A549 (cell line): Measurements from ENCODE around the gene ITGA5. TPM values are rescaled to one million over a fixed set of nuclear protein-coding genes. Genes with fewer than 3 reads are reported as not detected.

Experiments
- ATAC-seq, 2 experiments: fragments of 200-7000 bp in 1 of 2; fragments of >200 bp in 1 of 2; cut with Nextera tagmentation in 1 of 2; cut with Tn5 transposase in 1 of 2; 3 replicates each; pipeline versions ENCODE4 v1.8.0 to v1.9.1; 2018 to 2020; ENCODE audit warnings: mild to moderate bottlenecking in 1 of 2, moderate library complexity in 1 of 2
- CTCF ChIA-PET: fragments of 300-600 bp; sonication (Branson Sonifier 250); formaldehyde crosslinking; extraction: SDS; loops from one replicate; lab custom pipeline; 2021; ENCODE audit warnings: antibody characterized with exemption, inconsistent platforms; lab: Yijun Ruan, JAX
- POLR2A ChIA-PET: fragments of 350-600 bp; formaldehyde crosslinking; extraction: SDS; loops from one replicate; lab custom pipeline; 2021; ENCODE audit warnings: antibody characterized with exemption, inconsistent platforms; lab: Yijun Ruan, JAX
- DNase-seq, 2 experiments: peaks; one replicate each; pipeline versions ENCODE4 v3.0.0 to v3.0.0-alpha.2; 2011 to 2016; ENCODE audit warnings: low read depth in 1 of 2, low spot score in 1 of 2
- FAIRE-seq: peaks from 2 replicates; lab custom pipeline; 2011; peaks lifted over from hg19 to GRCh38; lab: Jason Lieb, UNC
- H3K27ac ChIP-seq, 2 experiments: fragments of >200 bp; sonication (Bioruptor Twin); formaldehyde crosslinking; 3 replicates each; pipeline ENCODE4 v1.5.1; 2016 to 2017
- H3K4me1 ChIP-seq: fragments of >200 bp; sonication (Bioruptor Twin); formaldehyde crosslinking; 3 replicates; pipeline ENCODE4 v1.6.1; 2016
- H3K4me2 ChIP-seq: fragments of >200 bp; sonication (Bioruptor Twin); formaldehyde crosslinking; 3 replicates; pipeline ENCODE4 v1.6.1; 2016
- H3K4me3 ChIP-seq: fragments of >200 bp; sonication (Bioruptor Twin); formaldehyde crosslinking; 3 replicates; pipeline ENCODE4 v1.5.1; 2016
- H3K9me3 ChIP-seq: fragments of >200 bp; sonication (Bioruptor Twin); formaldehyde crosslinking; 3 replicates; pipeline ENCODE4 v1.6.1; 2016
- CBX2 ChIP-seq: fragments of 200-600 bp; sonication (generic); IDR thresholded peaks from 2 replicates; pipeline ENCODE4 v1.6.1; 2016; ENCODE audit warnings: low read depth, mild to moderate bottlenecking, borderline replicate concordance
- CHD2 ChIP-seq: fragments of 150-350 bp; IDR thresholded peaks from 2 replicates; pipeline ENCODE4 v1.6.1; 2014; ENCODE audit warnings: low read length; ENCODE audit not compliant: partially characterized antibody
- CHD4 ChIP-seq: fragments of 200-600 bp; sonication (generic); IDR thresholded peaks from 2 replicates; pipeline ENCODE4 v1.6.1; 2016; ENCODE audit warnings: antibody characterized with exemption, mild to moderate bottlenecking, borderline replicate concordance
- CTCF ChIP-seq: fragments of >200 bp; sonication (Bioruptor Twin); formaldehyde crosslinking; IDR thresholded peaks from 3 replicates; pipeline ENCODE4 v1.5.1; 2016
- EP300 ChIP-seq, 2 experiments: fragments of >200 bp; sonication (Bioruptor Twin); formaldehyde crosslinking; IDR thresholded peaks; 2 replicates in 1 of 2; 3 replicates in 1 of 2; pipeline ENCODE4 v1.6.1; 2016 to 2017
- FOSL2 ChIP-seq, 2 experiments: fragments of 450-650 bp in 1 of 2; fragments of >200 bp in 1 of 2; sonication (Bioruptor Twin) in 1 of 2; formaldehyde crosslinking; IDR thresholded peaks; 2 replicates each; pipeline versions ENCODE4 v1.5.0 to v1.6.1; 2016 to 2020; ENCODE audit warnings: mild to moderate bottlenecking in 1 of 2, moderate library complexity in 1 of 2
- GATA3 ChIP-seq: IDR thresholded peaks from 2 replicates; pipeline ENCODE4 v1.6.1; 2012; ENCODE audit warnings: borderline replicate concordance
- HEYL ChIP-seq: fragments of 250-450 bp; sonication (Bioruptor Pico); IDR thresholded peaks from 2 replicates; pipeline ENCODE4 v1.8.0; 2021; ENCODE audit warnings: mild to moderate bottlenecking, moderate library complexity
- HOXB13 ChIP-seq: fragments of 250-450 bp; sonication (Bioruptor Pico); IDR thresholded peaks from 2 replicates; pipeline ENCODE4 v1.5.0; 2020; ENCODE audit warnings: low read depth, mild to moderate bottlenecking, moderate library complexity
- JUNB ChIP-seq: fragments of >200 bp; sonication (Bioruptor Twin); formaldehyde crosslinking; IDR thresholded peaks from 2 replicates; pipeline ENCODE4 v1.6.1; 2016
- KDM5A ChIP-seq: fragments of 200-600 bp; sonication (generic); IDR thresholded peaks from 2 replicates; pipeline ENCODE4 v1.6.1; 2016; ENCODE audit warnings: antibody characterized with exemption, mild to moderate bottlenecking
- MAX ChIP-seq: IDR thresholded peaks from 2 replicates; pipeline ENCODE4 v1.6.1; 2012
- PHF8 ChIP-seq: fragments of 200-600 bp; sonication (generic); IDR thresholded peaks from 2 replicates; pipeline ENCODE4 v1.6.1; 2016; ENCODE audit warnings: low read depth, mild to moderate bottlenecking, antibody characterized with exemption, moderate library complexity, borderline replicate concordance
- POLR2A ChIP-seq: IDR thresholded peaks from 2 replicates; pipeline ENCODE4 v1.6.1; 2012; ENCODE audit warnings: mild to moderate bottlenecking, low read length
- RAD21 ChIP-seq, 2 experiments: fragments of >200 bp in 1 of 2; sonication (Bioruptor Twin) in 1 of 2; formaldehyde crosslinking in 1 of 2; IDR thresholded peaks in 1 of 2; conservative IDR thresholded peaks in 1 of 2; 2 replicates in 1 of 2; 3 replicates in 1 of 2; pipeline ENCODE4 v1.6.1; 2012 to 2018; ENCODE audit warnings: inconsistent platforms in 1 of 2
- RARB ChIP-seq: fragments of 250-450 bp; sonication (Bioruptor Pico); IDR thresholded peaks from 2 replicates; pipeline ENCODE4 v1.8.0; 2021; ENCODE audit warnings: mild to moderate bottlenecking, moderate library complexity
- RNF2 ChIP-seq: fragments of 200-600 bp; sonication (generic); IDR thresholded peaks from 2 replicates; pipeline ENCODE4 v1.6.1; 2016; ENCODE audit warnings: low read depth, mild to moderate bottlenecking, antibody characterized with exemption, moderate library complexity, borderline replicate concordance
- SMC3 ChIP-seq: fragments of >200 bp; sonication (Bioruptor Twin); formaldehyde crosslinking; IDR thresholded peaks from 3 replicates; pipeline ENCODE4 v1.6.1; 2018; ENCODE audit warnings: inconsistent platforms
- TP53 ChIP-seq: fragments of 250-450 bp; sonication (Bioruptor Pico); IDR thresholded peaks from 2 replicates; pipeline ENCODE4 v1.5.0; 2021; ENCODE audit warnings: mild to moderate bottlenecking, moderate library complexity
- ZNF302 ChIP-seq: fragments of 250-450 bp; sonication (Bioruptor Pico); IDR thresholded peaks from 2 replicates; pipeline ENCODE4 v1.9.0; 2021; ENCODE audit warnings: inconsistent platforms, mild to moderate bottlenecking, moderate library complexity
- WGBS: methylation state at CpG from one replicate; pipeline ENCODE4 v1.1.6; 2017; ENCODE audit errors: missing lambda C conversion rate; 5-methylcytosine and 5-hydroxymethylcytosine counted together
- polyA plus RNA-seq, 4 experiments: library from polyadenylated mRNA; depleted of rRNA in 3 of 4; stranded (reverse); fragments of >200 nt; fragmentation: RNase III in 1 of 4; extraction: RNeasy Plus Mini Kit Qiagen cat#74134 plus additional on column Dnase treatment in 1 of 4; gene quantifications; 2 replicates in 3 of 4; 3 replicates in 1 of 4; pipeline ENCODE4 v1.2.3, GENCODE V29; 2011 to 2017
- TF ChIP-seq, protein P1 (sequence below): fragments of 250-450 bp; sonication (Bioruptor Pico); IDR thresholded peaks from 2 replicates; pipeline ENCODE4 v1.5.0; 2020; ENCODE audit warnings: low read depth, mild to moderate bottlenecking, moderate library complexity
- TF ChIP-seq, protein P2 (sequence below): fragments of >200 bp; sonication (Bioruptor Twin); formaldehyde crosslinking; IDR thresholded peaks from 3 replicates; pipeline ENCODE4 v1.6.1; 2016

ITGA5 gene
- polyA plus RNA-seq, 2 of the 4 experiments (the other 2 are of a cell fraction): 27.2 to 31.7 TPM

- CTCF ChIA-PET: interaction anchor here (0.5 to 9.2 kb wide), 19 partner anchors 8 to 616 kb away, joined by 3 to 125 read pairs (median 5); partner anchors contain the start of gene HOXC10
- TF ChIP-seq HOXB13 (CRISPR knock-in tag) (no peak), CHD4 (no peak), JUNB (no peak), EP300 (IDR thresholded peaks at IDR 0.05) (no peak), PHF8 (no peak), CHD2 (no peak), RARB (CRISPR knock-in tag) (no peak), POLR2A (no peak), GATA3 (no peak), SMC3 (no peak), RNF2 (no peak), HEYL (CRISPR knock-in tag) (no peak), CTCF (no peak), ZNF302 (CRISPR knock-in tag) (no peak)
- TF ChIP-seq, protein P1, sequence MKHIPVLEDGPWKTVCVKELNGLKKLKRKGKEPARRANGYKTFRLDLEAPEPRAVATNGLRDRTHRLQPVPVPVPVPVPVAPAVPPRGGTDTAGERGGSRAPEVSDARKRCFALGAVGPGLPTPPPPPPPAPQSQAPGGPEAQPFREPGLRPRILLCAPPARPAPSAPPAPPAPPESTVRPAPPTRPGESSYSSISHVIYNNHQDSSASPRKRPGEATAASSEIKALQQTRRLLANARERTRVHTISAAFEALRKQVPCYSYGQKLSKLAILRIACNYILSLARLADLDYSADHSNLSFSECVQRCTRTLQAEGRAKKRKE (CRISPR knock-in tag): no peak
- no peaks in the 10 kb centered on the region for H3K9me3 ChIP-seq
- no peak for DNase-seq
- FAIRE-seq: no peak
- POLR2A ChIA-PET: no interaction called here
- ATAC-seq: no peak
- no peak overlapping the region for H3K4me2 ChIP-seq
- H3K27ac ChIP-seq: no peak overlapping the region
- H3K4me3 ChIP-seq: no peak overlapping the region
- H3K4me1 ChIP-seq: peaks cover 22% of the 10 kb centered on the region
- WGBS: 88% methylated on average over 6 of the region's 8 CpGs
Measured at GRCh38 chr12:54363047-54363446, 56.0 kb downstream of the ITGA5 start.

GRCh38 chr12:54360717-54361456 is 58.2 kb downstream of the ITGA5 start:
- TF ChIP-seq SMC3: peak; percentile 87
- no peak for TF ChIP-seq KDM5A
- TF ChIP-seq CTCF: peak; percentile 97
- TF ChIP-seq, protein P2, sequence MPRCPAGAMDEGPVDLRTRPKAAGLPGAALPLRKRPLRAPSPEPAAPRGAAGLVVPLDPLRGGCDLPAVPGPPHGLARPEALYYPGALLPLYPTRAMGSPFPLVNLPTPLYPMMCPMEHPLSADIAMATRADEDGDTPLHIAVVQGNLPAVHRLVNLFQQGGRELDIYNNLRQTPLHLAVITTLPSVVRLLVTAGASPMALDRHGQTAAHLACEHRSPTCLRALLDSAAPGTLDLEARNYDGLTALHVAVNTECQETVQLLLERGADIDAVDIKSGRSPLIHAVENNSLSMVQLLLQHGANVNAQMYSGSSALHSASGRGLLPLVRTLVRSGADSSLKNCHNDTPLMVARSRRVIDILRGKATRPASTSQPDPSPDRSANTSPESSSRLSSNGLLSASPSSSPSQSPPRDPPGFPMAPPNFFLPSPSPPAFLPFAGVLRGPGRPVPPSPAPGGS: no peak
- no peak for TF ChIP-seq CHD2
- peak; percentile 56; the same call in 1 of the 2 replicates for TF ChIP-seq MAX
- TF ChIP-seq RAD21 (conservative IDR thresholded peaks at IDR 0.05 in 1 of 2, IDR thresholded peaks at IDR 0.05 in 1 of 2): peak; percentile 94 to 99
- TF ChIP-seq FOSL2 (IDR thresholded peaks at IDR 0.05): no peak
- TF ChIP-seq FOSL2 (CRISPR knock-in tag; IDR thresholded peaks at IDR 0.05): peak; percentile 37; the same call in 1 of the 2 replicates
- TF ChIP-seq CBX2: no peak
- no peak for TF ChIP-seq TP53 (CRISPR knock-in tag)
- TF ChIP-seq, all 56 proteins: peak for 5
- peak; percentile 49 to 66; a peak in 5 of 6 replicates for ATAC-seq
- H3K9me3 ChIP-seq: no peaks in the 10 kb centered on the region
- peak; percentile 78 to 88 for DNase-seq
- ChIA-PET CTCF (interaction anchor here (0.6 to 9.2 kb wide), 50 partner anchors 7 to 1043 kb away, joined by 3 to 125 read pairs (median 4); partner anchors contain the start of genes CBX5, COPZ1, HNRNPA1 and HOXC10), POLR2A (interaction anchor here (0.6 kb wide), 1 partner anchor 24 kb away, joined by 3 read pairs; no protein-coding TSS in a partner anchor)
- peak overlapping the region; percentile 43 to 91; a peak in 5 of 6 replicates for H3K27ac ChIP-seq
- 57% methylated on average over 16 of the region's 16 CpGs for WGBS
- peaks cover 28% of the 10 kb centered on the region for H3K4me1 ChIP-seq
- no peak overlapping the region for H3K4me3 ChIP-seq
- FAIRE-seq: no peak
- H3K4me2 ChIP-seq: peak overlapping the region; percentile 63
